Activated naive CD8-positive, alpha-beta T cell (primary cell): ENCODE data around the gene TAF15.
A peak's percentile ranks its signal among the peaks of the same experiment; 100 is the strongest.

Experiments
- H3K27ac Mint-ChIP-seq: one replicate; pipeline ENCODE4 v1.8.0; 2021; ENCODE audit warnings: mixed read lengths
- H3K27me3 Mint-ChIP-seq: one replicate; pipeline ENCODE4 v1.8.0; 2021; ENCODE audit warnings: mixed read lengths
- H3K36me3 Mint-ChIP-seq: one replicate; pipeline ENCODE4 v1.8.0; 2021; ENCODE audit warnings: mixed read lengths
- H3K4me1 Mint-ChIP-seq: one replicate; pipeline ENCODE4 v1.8.0; 2021; ENCODE audit warnings: low read depth, mixed read lengths
- H3K4me3 Mint-ChIP-seq: one replicate; pipeline ENCODE4 v1.8.0; 2021; ENCODE audit warnings: mild to moderate bottlenecking, mixed read lengths
- H3K9me3 Mint-ChIP-seq: one replicate; pipeline ENCODE4 v1.8.0; 2021; ENCODE audit warnings: low read depth, mixed read lengths

TAF15 gene

GRCh38 chr17:35866341-35866950 lies 57.2 kb downstream of the TAF15 start:
- Mint-ChIP-seq H3K27me3 (no peaks in the 10 kb centered on the region), H3K9me3 (no peaks in the 10 kb centered on the region), H3K36me3 (peaks cover 2% of the 10 kb centered on the region), H3K4me3 (no peak overlapping the region), H3K4me1 (peaks cover 13% of the 10 kb centered on the region), H3K27ac (no peak overlapping the region)

- peaks cover 20% of the 10 kb centered on the region for H3K4me1 Mint-ChIP-seq
Measured at GRCh38 chr17:35867574-35867973, 58.3 kb downstream of the TAF15 start.

GRCh38 chr17:35868737-35869136 lies 59.5 kb downstream of the TAF15 start, which contains the start of gene HEATR9:
HEATR9 (minus strand) TSS chr17:35868891; CDS start chr17:35868742, 149 bp downstream.
- no peak within 1 kb of the TSS for H3K27ac Mint-ChIP-seq
- H3K36me3 Mint-ChIP-seq: no peaks in the 10 kb centered on the region

More at GRCh38 chr17:35867574-35867973, 58.3 kb downstream of the TAF15 start:
- H3K27ac Mint-ChIP-seq: no peak overlapping the region
- no peaks in the 10 kb centered on the region for H3K9me3 Mint-ChIP-seq
- no peaks in the 10 kb centered on the region for H3K36me3 Mint-ChIP-seq
- no peaks in the 10 kb centered on the region for H3K27me3 Mint-ChIP-seq
- no peak overlapping the region for H3K4me3 Mint-ChIP-seq

GRCh38 chr17:35870906-35871819 lies 61.9 kb downstream of the TAF15 start:
- H3K27ac Mint-ChIP-seq: peak overlapping the region; percentile 76
- H3K27me3 Mint-ChIP-seq: no peaks in the 10 kb centered on the region
- H3K4me1 Mint-ChIP-seq: peaks cover 29% of the 10 kb centered on the region
- H3K36me3 Mint-ChIP-seq: no peaks in the 10 kb centered on the region
- H3K4me3 Mint-ChIP-seq: no peak overlapping the region
- H3K9me3 Mint-ChIP-seq: no peaks in the 10 kb centered on the region

More at GRCh38 chr17:35868737-35869136, 59.5 kb downstream of the TAF15 start, which contains the start of gene HEATR9:
- Mint-ChIP-seq H3K4me1 (peaks cover 21% of the 10 kb centered on the region), H3K27me3 (no peaks in the 10 kb centered on the region), H3K9me3 (no peaks in the 10 kb centered on the region), H3K4me3 (no peak within 1 kb of the TSS)

GRCh38 chr17:35872196-35872980 lies 63.1 kb downstream of the TAF15 start:
- no peaks in the 10 kb centered on the region for H3K36me3 Mint-ChIP-seq
- peaks cover 35% of the 10 kb centered on the region for H3K4me1 Mint-ChIP-seq
- no peak overlapping the region for H3K4me3 Mint-ChIP-seq
- H3K27ac Mint-ChIP-seq: no peak overlapping the region
- H3K27me3 Mint-ChIP-seq: no peaks in the 10 kb centered on the region
- H3K9me3 Mint-ChIP-seq: no peaks in the 10 kb centered on the region

- H3K36me3 Mint-ChIP-seq: no peaks in the 10 kb centered on the region
- H3K27me3 Mint-ChIP-seq: no peaks in the 10 kb centered on the region
- H3K9me3 Mint-ChIP-seq: no peaks in the 10 kb centered on the region
- H3K4me1 Mint-ChIP-seq: peaks cover 49% of the 10 kb centered on the region
- H3K27ac Mint-ChIP-seq: peak overlapping the region; percentile 81
- H3K4me3 Mint-ChIP-seq: no peak overlapping the region
Measured at GRCh38 chr17:35875072-35875799, 66.0 kb downstream of the TAF15 start.

GRCh38 chr17:35875800-35876139 lies 66.5 kb downstream of the TAF15 start:
- Mint-ChIP-seq H3K27ac (peak overlapping the region; percentile 81), H3K27me3 (no peaks in the 10 kb centered on the region), H3K9me3 (no peaks in the 10 kb centered on the region), H3K4me3 (no peak overlapping the region), H3K36me3 (no peaks in the 10 kb centered on the region), H3K4me1 (peaks cover 54% of the 10 kb centered on the region)

- H3K27me3 Mint-ChIP-seq: no peaks in the 10 kb centered on the region
- peak overlapping the region; percentile 15 for H3K4me3 Mint-ChIP-seq
- H3K36me3 Mint-ChIP-seq: no peaks in the 10 kb centered on the region
- H3K9me3 Mint-ChIP-seq: no peaks in the 10 kb centered on the region
- H3K27ac Mint-ChIP-seq: peak overlapping the region; percentile 51
- H3K4me1 Mint-ChIP-seq: peaks cover 51% of the 10 kb centered on the region
Measured at GRCh38 chr17:35876534-35876933, 67.2 kb downstream of the TAF15 start.

- H3K27ac Mint-ChIP-seq: no peak overlapping the region
- H3K36me3 Mint-ChIP-seq: no peaks in the 10 kb centered on the region
- peak overlapping the region; percentile 20 for H3K4me3 Mint-ChIP-seq
- H3K9me3 Mint-ChIP-seq: no peaks in the 10 kb centered on the region
- peaks cover 46% of the 10 kb centered on the region for H3K4me1 Mint-ChIP-seq
- no peaks in the 10 kb centered on the region for H3K27me3 Mint-ChIP-seq
Measured at GRCh38 chr17:35877345-35878029, 68.2 kb downstream of the TAF15 start.

- Mint-ChIP-seq H3K9me3 (no peaks in the 10 kb centered on the region), H3K4me1 (peaks cover 44% of the 10 kb centered on the region), H3K27me3 (no peaks in the 10 kb centered on the region), H3K27ac (no peak overlapping the region), H3K4me3 (peak overlapping the region; percentile 15), H3K36me3 (no peaks in the 10 kb centered on the region)
Measured at GRCh38 chr17:35878361-35878760, 69.1 kb downstream of the TAF15 start.

GRCh38 chr17:35879773-35880654 lies 70.7 kb downstream of the TAF15 start, which contains the start of gene CCL5:
CCL5 (minus strand) TSS chr17:35880360.
- H3K9me3 Mint-ChIP-seq: no peaks in the 10 kb centered on the region
- no peaks in the 10 kb centered on the region for H3K36me3 Mint-ChIP-seq
- H3K4me3 Mint-ChIP-seq: peak within 1 kb of the TSS; percentile 74
- H3K4me1 Mint-ChIP-seq: peaks cover 40% of the 10 kb centered on the region
- no peaks in the 10 kb centered on the region for H3K27me3 Mint-ChIP-seq
- H3K27ac Mint-ChIP-seq: peak within 1 kb of the TSS; percentile 81

GRCh38 chr17:35889241-35889640 lies 80.0 kb downstream of the TAF15 start:
- Mint-ChIP-seq H3K4me3 (no peak overlapping the region), H3K27me3 (no peaks in the 10 kb centered on the region), H3K36me3 (no peaks in the 10 kb centered on the region), H3K9me3 (no peaks in the 10 kb centered on the region), H3K4me1 (peaks cover 45% of the 10 kb centered on the region), H3K27ac (peak overlapping the region; percentile 64)
